CD4-positive, alpha-beta T cell treated with Interferon gamma for 1 hour (primary cell): ENCODE measurements around the gene PCGF2.

Source experiments
- DNase-seq: peaks from one replicate; pipeline ENCODE4 v3.0.0-alpha.2; 2020

Gene PCGF2

GRCh38 chr17:38716368-38717005 is 31.6 kb downstream of the PCGF2 start:
- no peak for DNase-seq

GRCh38 chr17:38715216-38715943 is 32.8 kb downstream of the PCGF2 start:
- no peak for DNase-seq

GRCh38 chr17:38713456-38714075 is 34.6 kb downstream of the PCGF2 start:
- no peak for DNase-seq

- DNase-seq: no peak
These were observed 35.5 kb downstream of the PCGF2 start for GRCh38 chr17:38712593-38712992.

GRCh38 chr17:38711792-38712571 is 36.2 kb downstream of the PCGF2 start:
- DNase-seq: no peak

- no peak for DNase-seq
These were observed 37.2 kb downstream of the PCGF2 start for GRCh38 chr17:38710985-38711384.

GRCh38 chr17:38710604-38710962 is 37.6 kb downstream of the PCGF2 start:
- no peak for DNase-seq

- no peak for DNase-seq
These were observed 38.1 kb downstream of the PCGF2 start for GRCh38 chr17:38709864-38710603.

GRCh38 chr17:38709104-38709820 is 38.9 kb downstream of the PCGF2 start:
- DNase-seq: no peak

- no peak for DNase-seq
These were observed 40.3 kb downstream of the PCGF2 start for GRCh38 chr17:38707678-38708351.

GRCh38 chr17:38706505-38707216 is 41.5 kb downstream of the PCGF2 start:
- no peak for DNase-seq

GRCh38 chr17:38705803-38706504 is 42.2 kb downstream of the PCGF2 start:
- no peak for DNase-seq

GRCh38 chr17:38705523-38705802 is 42.7 kb downstream of the PCGF2 start:
- no peak for DNase-seq

- peak; percentile 81 for DNase-seq
These were observed 43.3 kb downstream of the PCGF2 start, which contains the start of gene MLLT6 for GRCh38 chr17:38704606-38705522. TSS of gene MLLT6 (plus strand) at chr17:38705273. CDS start at chr17:38705633, 360 bp downstream.

GRCh38 chr17:38703742-38704605 is 44.2 kb downstream of the PCGF2 start:
- DNase-seq: peak; percentile 75

- no peak for DNase-seq
These were observed 45.0 kb downstream of the PCGF2 start for GRCh38 chr17:38702916-38703741.
